Sigmoid colon (tissue), 4 donors: Measurements from ENCODE around the gene TREM2.

Experiments used
- CTCF ChIP-seq, 4 experiments: fragments of 450-650 bp in 3 of 4; fragments of 200-600 bp in 1 of 4; IDR thresholded peaks; one replicate each; pipeline ENCODE4 v1.5.1; 2016 to 2019; ENCODE audit warnings: antibody characterized with exemption in 4 of 4, mild to moderate bottlenecking in 3 of 4, moderate library complexity in 2 of 4
- POLR2A ChIP-seq, 2 donors: fragments of 450-650 bp; IDR thresholded peaks; one replicate each; pipeline ENCODE4 v1.6.1; 2016; ENCODE audit warnings: antibody characterized with exemption in 2 of 2, mild to moderate bottlenecking in 2 of 2, moderate library complexity in 2 of 2
- POLR2AphosphoS5 ChIP-seq, 4 donors: sonication (generic); formaldehyde crosslinking; IDR thresholded peaks; one replicate each; pipeline ENCODE4 v1.6.1; 2017; ENCODE audit warnings: antibody characterized with exemption in 4 of 4

- TF ChIP-seq POLR2AphosphoS5 (IDR thresholded peaks at IDR 0.05) (no peak), CTCF (IDR thresholded peaks at IDR 0.05) (no peak), POLR2A (IDR thresholded peaks at IDR 0.05) (no peak)
These were observed 25.3 kb upstream of the TREM2 start for GRCh38 chr6:41187924-41188886.
